Measurements from ENCODE around the gene TMEM134.
A peak's percentile ranks its signal among the peaks of the same experiment; 100 is the strongest.

Gene TMEM134

DNA sequence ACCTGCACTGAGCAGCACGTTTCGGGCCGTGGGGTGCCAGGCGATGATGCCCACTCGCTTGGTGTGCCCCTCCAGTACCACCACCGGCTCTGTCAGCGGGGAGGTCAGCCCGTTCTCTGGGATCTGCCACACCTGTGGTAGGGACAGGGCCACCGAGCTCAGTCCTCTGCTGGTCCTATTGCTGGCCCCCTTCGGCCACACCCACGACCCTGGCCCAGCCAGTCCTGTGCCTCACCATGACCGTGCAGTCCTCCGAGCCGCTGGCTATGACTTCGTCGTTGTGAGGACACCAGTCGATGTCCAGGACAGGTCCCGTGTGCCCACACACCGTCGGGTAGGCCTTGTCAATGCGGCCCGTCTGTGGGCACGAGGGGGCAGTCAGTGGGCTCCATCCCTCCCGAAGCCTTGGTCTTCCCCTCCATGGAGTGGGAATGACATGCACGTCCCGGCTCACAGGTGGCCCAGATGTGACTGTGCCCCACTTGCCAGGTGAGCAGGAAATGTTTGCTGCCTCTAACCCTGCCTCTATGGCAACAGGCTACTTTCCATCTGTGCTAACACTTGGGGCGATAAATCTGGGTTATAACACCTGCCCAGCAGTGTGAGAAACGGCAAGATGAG, 27.2 kb downstream of the TMEM134 start:
- no peak for DNase-seq (ENCODE audit: low spot score)
- TF ChIP-seq, protein P1, sequence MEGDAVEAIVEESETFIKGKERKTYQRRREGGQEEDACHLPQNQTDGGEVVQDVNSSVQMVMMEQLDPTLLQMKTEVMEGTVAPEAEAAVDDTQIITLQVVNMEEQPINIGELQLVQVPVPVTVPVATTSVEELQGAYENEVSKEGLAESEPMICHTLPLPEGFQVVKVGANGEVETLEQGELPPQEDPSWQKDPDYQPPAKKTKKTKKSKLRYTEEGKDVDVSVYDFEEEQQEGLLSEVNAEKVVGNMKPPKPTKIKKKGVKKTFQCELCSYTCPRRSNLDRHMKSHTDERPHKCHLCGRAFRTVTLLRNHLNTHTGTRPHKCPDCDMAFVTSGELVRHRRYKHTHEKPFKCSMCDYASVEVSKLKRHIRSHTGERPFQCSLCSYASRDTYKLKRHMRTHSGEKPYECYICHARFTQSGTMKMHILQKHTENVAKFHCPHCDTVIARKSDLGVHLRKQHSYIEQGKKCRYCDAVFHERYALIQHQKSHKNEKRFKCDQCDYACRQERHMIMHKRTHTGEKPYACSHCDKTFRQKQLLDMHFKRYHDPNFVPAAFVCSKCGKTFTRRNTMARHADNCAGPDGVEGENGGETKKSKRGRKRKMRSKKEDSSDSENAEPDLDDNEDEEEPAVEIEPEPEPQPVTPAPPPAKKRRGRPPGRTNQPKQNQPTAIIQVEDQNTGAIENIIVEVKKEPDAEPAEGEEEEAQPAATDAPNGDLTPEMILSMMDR (IDR thresholded peaks at IDR 0.05; ENCODE audit: borderline replicate concordance, control extremely low read depth, extremely low read depth, insufficient read depth, missing control alignments), result no peak
- in situ Hi-C loops (cut with MboI; ENCODE audit: low sequenced_read_pairs, unreplicated experiment), result no loop called here

DNA sequence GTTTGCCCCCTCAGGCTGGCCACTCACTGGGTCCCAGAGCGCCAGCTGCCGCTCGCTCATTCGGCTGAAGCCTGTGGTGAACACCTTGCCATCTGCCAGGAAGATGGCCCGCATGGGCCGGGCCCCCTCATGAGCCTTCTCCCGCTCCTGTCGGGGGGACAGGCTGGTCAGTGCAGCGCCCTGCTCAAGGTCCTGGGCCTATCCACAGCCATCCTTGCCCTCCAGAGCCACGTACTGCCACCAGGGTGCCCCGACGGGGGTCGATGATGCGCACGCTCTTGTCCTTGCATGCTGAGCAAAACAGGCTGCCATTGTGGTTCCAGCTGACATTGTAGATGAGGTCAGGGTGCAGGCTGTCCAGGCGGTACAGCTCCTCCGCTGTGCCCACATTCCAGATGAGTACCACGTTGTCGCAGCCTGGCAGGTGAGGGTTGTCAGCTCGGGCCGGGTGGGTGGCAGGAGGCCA, 27.9 kb downstream of the TMEM134 start:
- in situ Hi-C loops (cut with MboI; ENCODE audit: low sequenced_read_pairs, unreplicated experiment), result no loop called here
- no peak for DNase-seq (ENCODE audit: low spot score)
- TF ChIP-seq, protein P1 (IDR thresholded peaks at IDR 0.05; ENCODE audit: borderline replicate concordance, control extremely low read depth, extremely low read depth, insufficient read depth, missing control alignments), result no peak

DNA sequence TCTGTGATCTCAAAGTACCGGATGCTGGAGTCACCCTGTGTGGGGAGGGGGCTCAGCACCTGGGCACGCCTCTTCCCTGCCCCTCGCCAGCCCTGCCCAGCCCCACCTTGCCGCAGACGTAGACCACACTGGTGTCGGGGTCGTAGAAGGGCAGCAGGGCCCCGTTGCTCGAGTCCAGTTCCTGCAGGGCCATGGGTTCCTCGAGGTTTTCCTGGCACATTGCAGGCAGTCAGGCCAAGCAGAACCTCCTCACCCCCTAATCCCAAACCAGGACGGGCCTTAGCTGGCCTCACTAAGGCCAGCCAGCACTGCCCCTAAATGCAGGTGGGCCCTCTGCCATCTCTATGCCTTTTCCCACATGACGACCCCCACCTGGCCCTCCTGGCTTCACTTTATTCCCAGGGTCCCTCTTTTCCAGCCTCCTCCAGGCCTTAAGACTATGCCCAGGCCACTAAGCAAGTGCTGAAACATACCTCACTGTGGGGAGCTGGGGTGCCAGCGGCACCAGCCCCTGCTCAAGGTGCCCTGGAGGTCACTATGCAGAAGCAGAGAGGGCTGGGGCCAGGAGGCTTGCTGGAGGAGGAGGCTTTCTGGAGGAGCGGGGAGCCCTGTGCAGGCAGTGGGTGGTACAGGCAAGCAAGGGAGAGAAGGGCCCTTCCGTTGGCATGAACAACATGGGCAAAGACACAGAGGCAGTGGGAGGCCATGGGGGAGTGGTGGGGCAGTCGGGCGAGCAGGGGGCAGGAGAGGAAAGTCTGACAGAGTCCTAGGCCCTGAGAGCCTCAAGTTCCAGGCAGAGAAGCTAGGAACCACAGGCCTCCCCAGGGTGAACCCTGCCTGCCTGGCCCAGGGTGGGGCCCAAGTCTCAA, 28.6 kb downstream of the TMEM134 start:
- in situ Hi-C loops (cut with MboI; ENCODE audit: low sequenced_read_pairs, unreplicated experiment), result no loop called here
- TF ChIP-seq, protein P1 (IDR thresholded peaks at IDR 0.05; ENCODE audit: borderline replicate concordance, control extremely low read depth, extremely low read depth, insufficient read depth, missing control alignments), result no peak
- no peak for DNase-seq (ENCODE audit: low spot score)

DNA sequence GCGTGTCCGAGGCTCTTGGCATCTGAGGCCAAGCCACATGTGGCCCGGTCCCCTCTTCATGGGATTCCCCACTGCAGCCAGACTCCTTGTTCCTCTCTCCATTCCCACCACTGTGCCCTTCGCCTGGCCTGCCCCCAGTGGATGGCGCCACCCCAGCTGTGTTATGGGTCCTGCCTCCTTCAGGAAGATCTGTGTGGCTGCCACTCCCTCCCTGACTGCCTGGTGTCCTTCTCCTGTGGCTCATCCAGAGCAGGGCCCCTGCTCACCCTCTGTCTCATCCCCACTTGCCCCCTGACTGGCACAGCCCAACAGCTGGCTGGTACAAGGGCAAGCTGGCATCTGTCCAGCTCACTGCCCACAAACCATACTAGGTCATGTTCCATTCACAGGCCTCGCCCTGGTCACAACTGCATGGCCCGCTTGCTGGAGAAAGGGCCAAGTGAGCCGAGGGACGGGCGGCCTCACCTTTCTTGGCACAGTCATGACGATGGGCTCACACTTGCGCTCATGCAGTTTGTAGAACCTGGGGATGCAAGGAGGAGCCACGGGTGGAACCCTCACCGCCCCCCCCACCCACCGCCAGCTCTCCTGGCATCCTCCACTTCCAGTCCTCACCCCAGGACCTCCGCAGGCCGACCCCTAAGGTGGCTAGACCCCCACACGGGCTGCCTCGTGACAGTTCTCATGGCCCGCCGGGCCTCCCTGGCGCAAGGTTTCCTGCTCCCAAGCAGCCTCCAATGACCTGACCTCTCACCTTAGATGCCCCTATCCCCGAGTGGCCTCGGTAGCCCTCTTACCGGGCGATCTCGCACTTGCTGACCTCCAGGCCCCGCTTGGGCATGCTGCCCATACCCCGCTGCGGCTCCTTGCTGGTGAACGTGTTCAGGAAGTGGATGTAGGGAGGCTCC, 29.5 kb downstream of the TMEM134 start:
- TF ChIP-seq, protein P1 (IDR thresholded peaks at IDR 0.05; ENCODE audit: borderline replicate concordance, control extremely low read depth, extremely low read depth, insufficient read depth, missing control alignments), result no peak
- in situ Hi-C loops (cut with MboI; ENCODE audit: low sequenced_read_pairs, unreplicated experiment), result no loop called here
- no peak for DNase-seq (ENCODE audit: low spot score)

DNA sequence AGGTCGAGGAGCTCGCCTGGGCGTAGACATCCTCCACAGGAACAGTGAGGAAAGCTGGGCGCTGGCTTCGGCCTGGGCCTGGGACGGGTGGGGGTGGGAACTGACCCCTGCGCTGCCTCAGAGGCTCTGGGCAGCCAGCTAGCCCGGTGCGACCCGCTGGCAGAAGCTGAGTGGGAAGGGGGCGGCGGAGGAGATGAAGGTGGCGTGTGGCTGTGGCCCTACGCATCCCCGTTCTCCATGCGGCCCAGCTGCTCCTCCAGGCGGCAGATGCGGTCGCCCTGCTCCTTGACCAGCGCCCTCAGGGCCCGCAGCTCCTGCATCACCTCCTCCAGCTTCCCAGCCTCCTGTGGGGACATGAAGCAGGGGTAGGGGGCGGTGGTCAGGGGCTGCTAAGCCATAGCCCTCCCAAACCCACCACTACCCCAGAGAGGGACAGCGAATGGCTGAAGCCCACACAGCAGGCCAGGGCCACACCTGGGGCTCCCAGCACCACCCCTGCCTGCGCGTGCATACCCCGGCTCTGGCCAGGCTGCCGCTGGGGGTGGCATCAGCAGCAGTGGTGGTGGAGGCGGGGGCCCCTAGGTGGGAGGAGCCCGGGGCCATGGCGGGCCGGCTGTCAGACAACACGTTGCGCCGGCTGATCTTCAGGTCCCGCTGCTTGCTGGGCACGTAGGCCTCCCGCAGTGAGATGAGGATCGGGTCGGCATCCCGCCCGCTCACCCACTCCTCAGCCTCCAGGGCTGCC, 30.7 kb downstream of the TMEM134 start:
- in situ Hi-C loops (cut with MboI; ENCODE audit: low sequenced_read_pairs, unreplicated experiment), result no loop called here
- TF ChIP-seq, protein P1 (IDR thresholded peaks at IDR 0.05; ENCODE audit: borderline replicate concordance, control extremely low read depth, extremely low read depth, insufficient read depth, missing control alignments), result no peak
- peak; percentile 81 for DNase-seq (ENCODE audit: low spot score)

Measured in GM13976 (cell line).